Loucy (cell line): ENCODE data around the gene GAK.

ENCODE experiments used
- H2AFZ ChIP-seq: fragments of 200-600 bp; sonication (generic); 2 replicates; pipeline ENCODE4 v1.6.0; 2016; ENCODE audit warnings: antibody characterized with exemption, mild to moderate bottlenecking, low read length, moderate library complexity
- H3F3A ChIP-seq: fragments of 200-600 bp; 2 replicates; pipeline ENCODE4 v1.6.0; 2016; ENCODE audit warnings: antibody characterized with exemption, low read depth, mild to moderate bottlenecking
- H3K27me3 ChIP-seq: fragments of 200-600 bp; sonication (generic); 2 replicates; pipeline ENCODE4 v1.6.1; 2014; ENCODE audit warnings: low read length, mild to moderate bottlenecking; ENCODE audit not compliant: insufficient read depth, poor library complexity, severe bottlenecking
- H3K36me3 ChIP-seq: fragments of 200-600 bp; sonication (generic); 2 replicates; pipeline ENCODE4 v1.6.1; 2016; ENCODE audit warnings: low read length; ENCODE audit not compliant: insufficient read depth
- H3K4me1 ChIP-seq: fragments of 200-600 bp; sonication (generic); 2 replicates; pipeline ENCODE4 v1.5.1; 2014; ENCODE audit warnings: low read length, mild to moderate bottlenecking; ENCODE audit not compliant: insufficient read depth, poor library complexity, severe bottlenecking
- H3K4me2 ChIP-seq: fragments of 200-600 bp; sonication (generic); 2 replicates; pipeline ENCODE4 v1.6.0; 2014; ENCODE audit warnings: antibody characterized with exemption, low read length, low read depth, mild to moderate bottlenecking; ENCODE audit not compliant: poor library complexity, severe bottlenecking
- H3K4me3 ChIP-seq: fragments of 200-600 bp; sonication (generic); 2 replicates; pipeline ENCODE4 v1.5.1; 2014; ENCODE audit warnings: low read length, mild to moderate bottlenecking, mixed read lengths; ENCODE audit not compliant: poor library complexity, severe bottlenecking
- H3K79me2 ChIP-seq: fragments of 200-600 bp; sonication (generic); 2 replicates; pipeline ENCODE4 v1.6.1; 2014; ENCODE audit warnings: low read length; ENCODE audit not compliant: insufficient read depth
- H3K9ac ChIP-seq: fragments of 200-600 bp; sonication (generic); 2 replicates; pipeline ENCODE4 v1.6.0; 2014; ENCODE audit warnings: mild to moderate bottlenecking, low read depth, low read length, moderate library complexity; ENCODE audit not compliant: poor library complexity, severe bottlenecking
- H3K9me2 ChIP-seq: fragments of 200-600 bp; sonication (generic); replicated peaks from 2 replicates; pipeline ENCODE4 v1.6.1; 2016; ENCODE audit warnings: low read depth, low read length, mixed read lengths
- H3K9me3 ChIP-seq: fragments of 200-600 bp; sonication (generic); 2 replicates; pipeline ENCODE4 v1.6.1; 2014; ENCODE audit warnings: mild to moderate bottlenecking, antibody characterized with exemption, low read length, low read depth; ENCODE audit not compliant: insufficient read depth
- H4K20me1 ChIP-seq: fragments of 200-600 bp; sonication (generic); 2 replicates; pipeline ENCODE4 v1.6.0; 2014; ENCODE audit warnings: antibody characterized with exemption, low read length, mild to moderate bottlenecking; ENCODE audit not compliant: insufficient read depth, poor library complexity, severe bottlenecking
- EZH2phosphoT487 ChIP-seq: fragments of 200-600 bp; IDR thresholded peaks from 2 replicates; pipeline ENCODE4 v1.6.1; 2018; ENCODE audit warnings: antibody characterized with exemption, mild to moderate bottlenecking, moderate library complexity, borderline replicate concordance
- TF ChIP-seq, protein P1 (sequence below): fragments of 200-600 bp; sonication (generic); conservative IDR thresholded peaks from 2 replicates; pipeline ENCODE4 v1.5.1; 2014; ENCODE audit warnings: mild to moderate bottlenecking, antibody characterized with exemption, low read length

GAK gene

DNA sequence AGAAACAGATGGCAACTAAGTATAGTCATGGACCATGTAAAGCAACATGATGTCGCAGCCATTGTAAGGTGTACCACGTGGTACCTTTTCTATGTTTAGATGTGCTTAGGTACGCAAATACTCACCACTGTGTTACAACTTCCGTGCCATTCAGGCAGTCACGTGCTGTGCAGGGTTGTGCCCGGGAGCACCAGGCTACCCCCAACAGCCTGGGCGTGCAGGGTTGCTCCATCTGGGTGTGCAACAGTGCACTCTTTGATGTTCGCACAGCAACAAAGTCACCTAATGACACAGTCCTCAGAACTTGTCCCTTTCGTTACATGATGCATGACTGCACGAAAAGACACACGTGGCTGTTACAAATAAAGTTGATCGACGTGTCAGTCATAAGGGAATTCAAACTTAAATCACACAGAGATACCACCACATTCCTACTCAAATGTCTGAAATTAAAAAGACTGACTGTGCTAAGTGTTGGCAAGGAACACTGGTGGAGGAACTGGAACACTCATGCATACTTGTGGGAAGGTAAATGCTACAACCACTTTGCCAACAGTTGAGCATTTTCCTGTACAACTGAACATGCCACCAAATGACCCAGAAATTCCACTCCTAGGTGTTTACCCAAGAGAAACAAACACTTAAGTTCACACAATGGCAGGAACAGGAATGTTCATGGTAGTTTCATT, 130.5 kb downstream of the GAK start:
- no peaks in the 10 kb centered on the region for H3K9me2 ChIP-seq
- 0 out of 2 replicates have a peak, but pooled peaks cover 3% of the 10 kb centered on the region for H3F3A ChIP-seq
- no peaks in the 10 kb centered on the region for H3K79me2 ChIP-seq
- H3K9me3 ChIP-seq, result peaks cover 4% of the 10 kb centered on the region; the same call in 1 of the 2 replicates
- no peak overlapping the region for H2AFZ ChIP-seq
- H3K4me1 ChIP-seq, result peaks cover 18% of the 10 kb centered on the region
- H3K4me3 ChIP-seq, result no peak overlapping the region
- no peak for TF ChIP-seq EZH2phosphoT487
- TF ChIP-seq, protein P1, sequence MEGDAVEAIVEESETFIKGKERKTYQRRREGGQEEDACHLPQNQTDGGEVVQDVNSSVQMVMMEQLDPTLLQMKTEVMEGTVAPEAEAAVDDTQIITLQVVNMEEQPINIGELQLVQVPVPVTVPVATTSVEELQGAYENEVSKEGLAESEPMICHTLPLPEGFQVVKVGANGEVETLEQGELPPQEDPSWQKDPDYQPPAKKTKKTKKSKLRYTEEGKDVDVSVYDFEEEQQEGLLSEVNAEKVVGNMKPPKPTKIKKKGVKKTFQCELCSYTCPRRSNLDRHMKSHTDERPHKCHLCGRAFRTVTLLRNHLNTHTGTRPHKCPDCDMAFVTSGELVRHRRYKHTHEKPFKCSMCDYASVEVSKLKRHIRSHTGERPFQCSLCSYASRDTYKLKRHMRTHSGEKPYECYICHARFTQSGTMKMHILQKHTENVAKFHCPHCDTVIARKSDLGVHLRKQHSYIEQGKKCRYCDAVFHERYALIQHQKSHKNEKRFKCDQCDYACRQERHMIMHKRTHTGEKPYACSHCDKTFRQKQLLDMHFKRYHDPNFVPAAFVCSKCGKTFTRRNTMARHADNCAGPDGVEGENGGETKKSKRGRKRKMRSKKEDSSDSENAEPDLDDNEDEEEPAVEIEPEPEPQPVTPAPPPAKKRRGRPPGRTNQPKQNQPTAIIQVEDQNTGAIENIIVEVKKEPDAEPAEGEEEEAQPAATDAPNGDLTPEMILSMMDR, result no peak
- H3K27me3 ChIP-seq, result no peaks in the 10 kb centered on the region
- no peak overlapping the region for H3K4me2 ChIP-seq
- no peak overlapping the region for H3K9ac ChIP-seq
- no peaks in the 10 kb centered on the region for H3K36me3 ChIP-seq
- no peaks in the 10 kb centered on the region for H4K20me1 ChIP-seq
